Fibroblast of villous mesenchyme (primary cell): ENCODE measurements around the gene SGMS1. TPM values are rescaled to one million over a fixed set of nuclear protein-coding genes. Genes with fewer than 3 reads are reported as not detected.
A peak's percentile ranks its signal among the peaks of the same experiment; 100 is the strongest.
"Not testable (repeated sequence)": the region's sequence is repeated elsewhere in the genome, so short reads cannot be mapped to it uniquely, and the experiment has no call there.

Experiments
- DNase-seq: peaks from one replicate; pipeline ENCODE4 v3.0.0-alpha.2; 2010; ENCODE audit warnings: low read depth
- H3K4me3 ChIP-seq: 2 replicates; pipeline ENCODE4 v1.5.1; 2011; ENCODE audit warnings: low read depth, mild to moderate bottlenecking, low read length
- total RNA-seq: library from RNA; depleted of rRNA; stranded (reverse); fragments of >200 nt; gene quantifications from 2 replicates; pipeline ENCODE4 v1.2.3, GENCODE V29; 2012
- TF ChIP-seq, protein P1 (sequence below): IDR thresholded peaks from 2 replicates; pipeline ENCODE4 v1.5.1; 2012; ENCODE audit warnings: low read depth, mild to moderate bottlenecking, low read length; ENCODE audit not compliant: insufficient read depth

SGMS1 gene
- total RNA-seq, 1 donor = 57.9 TPM

- no peak for DNase-seq
- H3K4me3 ChIP-seq = no peak overlapping the region
- TF ChIP-seq, protein P1, sequence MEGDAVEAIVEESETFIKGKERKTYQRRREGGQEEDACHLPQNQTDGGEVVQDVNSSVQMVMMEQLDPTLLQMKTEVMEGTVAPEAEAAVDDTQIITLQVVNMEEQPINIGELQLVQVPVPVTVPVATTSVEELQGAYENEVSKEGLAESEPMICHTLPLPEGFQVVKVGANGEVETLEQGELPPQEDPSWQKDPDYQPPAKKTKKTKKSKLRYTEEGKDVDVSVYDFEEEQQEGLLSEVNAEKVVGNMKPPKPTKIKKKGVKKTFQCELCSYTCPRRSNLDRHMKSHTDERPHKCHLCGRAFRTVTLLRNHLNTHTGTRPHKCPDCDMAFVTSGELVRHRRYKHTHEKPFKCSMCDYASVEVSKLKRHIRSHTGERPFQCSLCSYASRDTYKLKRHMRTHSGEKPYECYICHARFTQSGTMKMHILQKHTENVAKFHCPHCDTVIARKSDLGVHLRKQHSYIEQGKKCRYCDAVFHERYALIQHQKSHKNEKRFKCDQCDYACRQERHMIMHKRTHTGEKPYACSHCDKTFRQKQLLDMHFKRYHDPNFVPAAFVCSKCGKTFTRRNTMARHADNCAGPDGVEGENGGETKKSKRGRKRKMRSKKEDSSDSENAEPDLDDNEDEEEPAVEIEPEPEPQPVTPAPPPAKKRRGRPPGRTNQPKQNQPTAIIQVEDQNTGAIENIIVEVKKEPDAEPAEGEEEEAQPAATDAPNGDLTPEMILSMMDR = no peak
Measured at GRCh38 chr10:50653758-50654157, 30.0 kb upstream of the SGMS1 start.

- TF ChIP-seq, protein P1 = peak; percentile 60
- DNase-seq = peak; percentile 58
- no peak overlapping the region for H3K4me3 ChIP-seq
Measured at GRCh38 chr10:50653142-50653541, 29.4 kb upstream of the SGMS1 start.

GRCh38 chr10:50651808-50652207, 28.1 kb upstream of the SGMS1 start:
- TF ChIP-seq, protein P1 = no peak

DNA sequence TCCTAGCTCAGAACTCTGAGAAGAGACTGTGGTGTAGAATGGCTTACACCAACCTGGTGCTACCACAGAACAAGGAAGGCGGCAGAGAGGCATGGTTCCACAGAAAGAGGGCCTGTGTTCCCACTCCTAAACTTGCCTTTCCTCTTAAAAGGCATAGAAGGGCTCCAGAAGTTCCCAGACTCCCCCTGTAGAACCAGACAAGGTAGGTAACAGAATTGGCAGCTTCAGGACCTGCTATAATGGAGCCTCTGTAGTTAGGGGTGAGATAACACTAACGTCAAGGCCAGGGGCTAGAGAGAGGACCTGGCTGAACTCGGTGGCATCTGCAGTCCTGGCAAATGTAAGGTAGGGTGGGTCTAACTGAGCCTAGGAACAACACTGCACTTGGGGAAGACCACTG, 26.7 kb upstream of the SGMS1 start:
- TF ChIP-seq, protein P1 = no peak
- no peak for DNase-seq

More at GRCh38 chr10:50651808-50652207, 28.1 kb upstream of the SGMS1 start:
- peak; percentile 14 for DNase-seq
- no peak overlapping the region for H3K4me3 ChIP-seq

DNA sequence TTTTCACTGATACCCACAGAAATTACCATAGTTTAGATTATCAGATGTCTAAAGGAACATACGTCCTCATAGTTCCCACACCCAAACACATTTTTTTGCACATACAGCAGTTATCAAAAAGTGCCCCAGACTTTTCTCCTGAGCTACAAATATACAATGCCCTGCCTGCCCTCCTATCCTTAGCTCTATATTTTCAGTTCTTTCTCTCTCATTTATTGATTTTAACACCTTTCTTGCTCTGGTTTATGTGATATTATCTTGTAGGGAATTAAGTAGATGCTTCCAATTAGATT, 25.1 kb upstream of the SGMS1 start:
- DNase-seq = no peak
- TF ChIP-seq, protein P1 = no peak
- H3K4me3 ChIP-seq = no peak overlapping the region

More for the DNA sequence above, 26.7 kb upstream of the SGMS1 start:
- no peak overlapping the region for H3K4me3 ChIP-seq

- no peak for DNase-seq
- TF ChIP-seq, protein P1 = no peak
Measured at GRCh38 chr10:50648089-50648934, 24.6 kb upstream of the SGMS1 start.

GRCh38 chr10:50647350-50647749, 23.6 kb upstream of the SGMS1 start:
- not testable (repeated sequence) for H3K4me3 ChIP-seq, DNase-seq

More at GRCh38 chr10:50648089-50648934, 24.6 kb upstream of the SGMS1 start:
- H3K4me3 ChIP-seq = no peak overlapping the region
